Endothelial cell of umbilical vein (primary cell): ENCODE data around the gene NR3C2. TPM values are rescaled to one million over a fixed set of nuclear protein-coding genes. Genes with fewer than 3 reads are reported as not detected.

Experiments
- BruUV-seq: library from RNA; stranded (reverse); fragments of 400-500 nt; replicated peaks from 2 replicates; lab custom pipeline; 2021; lab: Mats Ljungman, UMichigan
- CTCF ChIA-PET: fragments of 300-600, 350-600 bp; sonication (Branson Sonifier 250); formaldehyde crosslinking; loops from one replicate; lab custom pipeline; 2021; ENCODE audit warnings: antibody characterized with exemption, inconsistent platforms; lab: Charles Lee
- POLR2A ChIA-PET: fragments of 300-600, 350-600 bp; sonication (Branson Sonifier 250); formaldehyde crosslinking; loops from one replicate; lab custom pipeline; 2021; ENCODE audit warnings: antibody characterized with exemption, inconsistent platforms; lab: Charles Lee
- DNase-seq: peaks from one replicate; pipeline ENCODE4 v3.0.0-alpha.2; 2011; ENCODE audit warnings: low read depth, low spot score
- FAIRE-seq: peaks from 2 replicates; lab custom pipeline; 2011; peaks lifted over from hg19 to GRCh38; lab: Jason Lieb, UNC
- H2AFZ ChIP-seq: 2 replicates; pipeline ENCODE4 v1.6.0; 2012; ENCODE audit warnings: low read depth, low read length, control low read depth, inconsistent platforms
- H3K27ac ChIP-seq: 2 replicates; pipeline ENCODE4 v1.5.1; 2011; ENCODE audit warnings: low read depth, mild to moderate bottlenecking, control low read depth, low read length, moderate library complexity; ENCODE audit not compliant: insufficient read depth
- H3K27me3 ChIP-seq, 2 experiments: 2 replicates each; pipeline versions ENCODE4 v1.6.0 to v1.6.1; 2011; ENCODE audit warnings: low read length in 2 of 2, mixed read lengths in 1 of 2; ENCODE audit not compliant: control insufficient read depth in 2 of 2, insufficient read depth in 2 of 2
- H3K36me3 ChIP-seq, 2 experiments: 2 replicates in 1 of 2; 3 replicates in 1 of 2; pipeline ENCODE4 v1.5.1; 2011; ENCODE audit warnings: low read length in 2 of 2, mild to moderate bottlenecking in 1 of 2, moderate library complexity in 1 of 2; ENCODE audit not compliant: control insufficient read depth in 2 of 2, insufficient read depth in 2 of 2; ENCODE audit errors: extremely low read depth in 1 of 2
- H3K4me1 ChIP-seq: 3 replicates; pipeline ENCODE4 v1.5.1; 2011; ENCODE audit warnings: mild to moderate bottlenecking, low read length; ENCODE audit not compliant: control insufficient read depth, insufficient read depth; ENCODE audit errors: extremely low read depth
- H3K4me2 ChIP-seq: 2 replicates; pipeline ENCODE4 v1.6.1; 2011; ENCODE audit warnings: low read length, control low read depth, mixed read lengths; ENCODE audit not compliant: insufficient read depth
- H3K4me3 ChIP-seq, 3 experiments: fragments of 200-600 bp in 1 of 3; sonication (generic), shearing (Covaris generic) in 1 of 3; replicated peaks in 1 of 3; 2 replicates each; pipeline ENCODE4 v1.5.1; 2011 to 2016; ENCODE audit warnings: control low read depth in 3 of 3, low read length in 3 of 3, mild to moderate bottlenecking in 2 of 3, inconsistent platforms in 1 of 3, low read depth in 1 of 3, moderate library complexity in 1 of 3; ENCODE audit not compliant: insufficient read depth in 1 of 3
- H3K79me2 ChIP-seq: 2 replicates; pipeline ENCODE4 v1.6.0; 2012; ENCODE audit warnings: low read length, inconsistent platforms; ENCODE audit not compliant: control insufficient read depth, insufficient read depth
- H3K9ac ChIP-seq: replicated peaks from 2 replicates; pipeline ENCODE3; 2011; ENCODE audit warnings: low read length, control low read depth; ENCODE audit not compliant: insufficient read depth; ENCODE audit errors: extremely low read depth
- H3K9me1 ChIP-seq: replicated peaks from 3 replicates; pipeline ENCODE4 v1.6.0; 2011; ENCODE audit warnings: mild to moderate bottlenecking, low read length; ENCODE audit not compliant: control insufficient read depth, insufficient read depth; ENCODE audit errors: extremely low read depth
- H3K9me3 ChIP-seq: replicated peaks from 2 replicates; pipeline ENCODE4 v1.5.1; 2012; ENCODE audit warnings: low read length, inconsistent platforms; ENCODE audit not compliant: control insufficient read depth, insufficient read depth
- H4K20me1 ChIP-seq: replicated peaks from 2 replicates; pipeline ENCODE3; 2011; ENCODE audit warnings: mild to moderate bottlenecking, low read length; ENCODE audit not compliant: control insufficient read depth, insufficient read depth; ENCODE audit errors: extremely low read depth
- CTCF ChIP-seq, 2 donors: IDR thresholded peaks; 1 replicate in 1 of 2; 2 replicates in 1 of 2; pipeline ENCODE4 v1.5.1; 2011; ENCODE audit warnings: low read length in 2 of 2, mild to moderate bottlenecking in 2 of 2, moderate library complexity in 2 of 2, control low read depth in 1 of 2, inconsistent platforms in 1 of 2, low read depth in 1 of 2; ENCODE audit not compliant: insufficient read depth in 1 of 2; ENCODE audit errors: extremely low read depth in 1 of 2
- FOS ChIP-seq: IDR thresholded peaks from 2 replicates; pipeline ENCODE4 v1.6.1; 2011; ENCODE audit warnings: mild to moderate bottlenecking, low read length, moderate library complexity, borderline replicate concordance; ENCODE audit not compliant: insufficient read depth
- MAX ChIP-seq: IDR thresholded peaks from 2 replicates; pipeline ENCODE4 v1.6.1; 2011; ENCODE audit not compliant: insufficient read depth, insufficient read length
- MYC ChIP-seq: IDR thresholded peaks from one replicate; pipeline ENCODE4 v1.6.1; 2011; ENCODE audit warnings: mild to moderate bottlenecking, low read depth, low read length
- dilution Hi-C: fragments of 300-500 bp; cut with MboI; formaldehyde crosslinking; loops from one replicate; pipeline ENCODE4 v1.15.0; 2019; ENCODE audit warnings: low sequenced_read_pairs; ENCODE audit not compliant: extremely low pct_ligation_motif_present
- intact Hi-C: fragments of 100-400 bp; cut with micrococcal nuclease; formaldehyde crosslinking; loops from one replicate; pipeline ENCODE4 v1.10.0; 2022
- polyA plus RNA-seq, 4 experiments: library from polyadenylated mRNA; depleted of rRNA in 3 of 4; stranded (reverse) in 3 of 4; unstranded in 1 of 4; fragments of >200 nt; gene quantifications; 2 replicates each; pipeline versions ENCODE4 v1.2.1 to v1.2.3, GENCODE V29; 2011 to 2012; ENCODE audit warnings: missing spikeins in 1 of 4
- total RNA-seq: library from RNA; stranded (reverse); gene quantifications from 2 replicates; pipeline ENCODE4 v1.2.3, GENCODE V29; 2021

The NR3C2 gene
- total and polyA plus RNA-seq, 2 donors (not counting 3 experiments of a cell fraction or from before 2014, with no cell fraction given) = 4.8 to 16.4 TPM

- ChIA-PET CTCF (no interaction called here), POLR2A (no interaction called here)
- Histone ChIP-seq H4K20me1 (no peaks in the 10 kb centered on the region), H3K9me1 (no peaks in the 10 kb centered on the region), H3K27me3 (no peaks in the 10 kb centered on the region), H3K36me3 (no peaks in the 10 kb centered on the region), H3K4me3 (no peak overlapping the region), H3K27ac (no peak overlapping the region), H3K4me1 (no peaks in the 10 kb centered on the region), H3K9me3 (no peaks in the 10 kb centered on the region), H3K9ac (no peak overlapping the region), H3K79me2 (no peaks in the 10 kb centered on the region), H2AFZ (no peak overlapping the region), H3K4me2 (no peak overlapping the region)
- FAIRE-seq (no peak), DNase-seq (no peak)
- TF ChIP-seq MYC (no peak), MAX (no peak), FOS (no peak), CTCF (IDR thresholded peaks at IDR 0.05; ENCODE audit: extremely low read depth in 1 of 2, insufficient read depth in 1 of 2, low read depth in 1 of 2, low read length in 2 of 2) (no peak)
- no TSS peak for BruUV-seq
- dilution Hi-C loops (no loop called here), intact Hi-C loops (loop anchor here (5.0 kb wide), 1 partner anchor 384 kb away; the partner anchor contains the start of gene NR3C2)
These were observed 384.0 kb downstream of the NR3C2 start for GRCh38 chr4:148057984-148058859.
